K562 (cell line): ENCODE measurements around the gene TMEM222. TPM values are rescaled to one million over a fixed set of nuclear protein-coding genes. Genes with fewer than 3 reads are reported as not detected.

ENCODE experiments used
- ATAC-seq: fragments of 200-7000 bp; cut with Tn5 transposase; 3 replicates; pipeline ENCODE4 v1.9.1; 2020; ENCODE audit warnings: moderate library complexity
- BruUV-seq: library from RNA; stranded (reverse); fragments of 400-500 nt; replicated peaks from 2 replicates; lab custom pipeline; 2021; lab: Mats Ljungman, UMichigan
- CTCF ChIA-PET: fragments of 300-600 bp; formaldehyde crosslinking; extraction: SDS; loops from one replicate; lab custom pipeline; 2021; ENCODE audit warnings: low intra/inter-chr PET ratio; lab: Yijun Ruan, JAX
- POLR2A ChIA-PET: fragments of 300-600, 350-650 bp; sonication (Branson Sonifier 250); formaldehyde crosslinking; extraction: SDS; loops from one replicate; lab custom pipeline; 2021; ENCODE audit warnings: antibody characterized with exemption, inconsistent platforms; lab: Yijun Ruan, JAX
- DNase-seq, 4 experiments: peaks; one replicate each; pipeline versions ENCODE4 v3.0.0 to v3.0.0-alpha.2; 2011 to 2018; ENCODE audit warnings: low spot score in 3 of 4, mixed read lengths in 3 of 4; ENCODE audit errors: extremely low read depth in 1 of 4
- FAIRE-seq: peaks from 2 replicates; lab custom pipeline; 2011; peaks lifted over from hg19 to GRCh38; lab: Jason Lieb, UNC
- H2AFZ ChIP-seq: 2 replicates; pipeline ENCODE4 v1.6.0; 2011; ENCODE audit warnings: low read depth, low read length, control low read depth, inconsistent platforms
- H3K27ac ChIP-seq: fragments of 200-600 bp; 3 replicates; pipeline ENCODE4 v1.8.0; 2011; ENCODE audit warnings: low read depth, mild to moderate bottlenecking, control low read depth, inconsistent platforms, low read length, moderate library complexity, mixed read lengths; ENCODE audit errors: extremely low read depth
- H3K27me3 ChIP-seq, 2 experiments: fragments of 300-600 bp in 1 of 2; 2 replicates in 1 of 2; 3 replicates in 1 of 2; pipeline versions ENCODE4 v1.6.0 to v1.8.0; 2011; ENCODE audit warnings: inconsistent platforms in 2 of 2, low read length in 2 of 2, mild to moderate bottlenecking in 1 of 2, mixed read lengths in 1 of 2, moderate library complexity in 1 of 2; ENCODE audit not compliant: control insufficient read depth in 2 of 2, insufficient read depth in 2 of 2
- H3K36me3 ChIP-seq: fragments of 300-600 bp; 3 replicates; pipeline ENCODE4 v1.8.0; 2011; ENCODE audit warnings: mild to moderate bottlenecking, low read length, inconsistent platforms; ENCODE audit not compliant: control insufficient read depth, insufficient read depth
- H3K4me1 ChIP-seq, 2 experiments: fragments of 200-600 bp in 1 of 2; replicated peaks in 1 of 2; 2 replicates in 1 of 2; 3 replicates in 1 of 2; pipeline versions ENCODE4 v1.5.1 to v1.8.0; 2011; ENCODE audit warnings: inconsistent platforms in 2 of 2, low read length in 2 of 2, mild to moderate bottlenecking in 1 of 2, mixed read lengths in 1 of 2, moderate library complexity in 1 of 2; ENCODE audit not compliant: control insufficient read depth in 2 of 2, insufficient read depth in 2 of 2
- H3K4me2 ChIP-seq: 2 replicates; pipeline ENCODE4 v1.6.1; 2011; ENCODE audit warnings: low read length, control low read depth, inconsistent platforms, mixed read lengths; ENCODE audit not compliant: insufficient read depth
- H3K4me3 ChIP-seq: fragments of 200-600 bp; sonication (generic), shearing (Covaris generic); 2 replicates; pipeline ENCODE4 v1.5.1; 2016; ENCODE audit warnings: control low read depth, inconsistent platforms
- H3K79me2 ChIP-seq: fragments of 200-600 bp; 3 replicates; pipeline ENCODE4 v1.8.0; 2011; ENCODE audit warnings: low read length, inconsistent platforms; ENCODE audit not compliant: control insufficient read depth, insufficient read depth
- H3K9ac ChIP-seq, 2 experiments: 2 replicates each; pipeline versions ENCODE4 v1.6.0 to v1.6.1; 2011; ENCODE audit warnings: low read depth in 2 of 2, low read length in 2 of 2, control low read depth in 1 of 2, inconsistent platforms in 1 of 2, mild to moderate bottlenecking in 1 of 2, mixed read lengths in 1 of 2; ENCODE audit not compliant: insufficient read depth in 1 of 2
- H3K9me1 ChIP-seq: one replicate; pipeline ENCODE4 v1.6.0; 2011; ENCODE audit warnings: inconsistent platforms, mild to moderate bottlenecking, low read length, moderate library complexity; ENCODE audit not compliant: control insufficient read depth, insufficient read depth
- H3K9me3 ChIP-seq: replicated peaks from 2 replicates; pipeline ENCODE4 v1.5.1; 2011; ENCODE audit warnings: low read depth, low read length, inconsistent platforms; ENCODE audit not compliant: control insufficient read depth, insufficient read depth
- H4K20me1 ChIP-seq: replicated peaks from 2 replicates; pipeline ENCODE4 v1.6.1; 2011; ENCODE audit warnings: low read length, inconsistent platforms, mixed read lengths; ENCODE audit not compliant: control insufficient read depth, insufficient read depth
- CBFB ChIP-seq: sonication (generic); formaldehyde crosslinking; IDR thresholded peaks from 2 replicates; pipeline ENCODE4 v1.4.0; 2020; ENCODE audit warnings: mild to moderate bottlenecking, missing genetic modification reagents
- GTF2F1 ChIP-seq: IDR thresholded peaks from 2 replicates; pipeline ENCODE4 v1.6.1; 2011; ENCODE audit warnings: low read depth, low read length, improper control_type of control experiment
- ILF3 ChIP-seq: fragments of 450-650 bp; IDR thresholded peaks from 2 replicates; pipeline ENCODE4 v1.6.1; 2018; ENCODE audit warnings: antibody characterized with exemption, mild to moderate bottlenecking, moderate library complexity, borderline replicate concordance
- JUN ChIP-seq, 2 experiments: sonication (generic) in 1 of 2; formaldehyde crosslinking in 1 of 2; IDR thresholded peaks; 2 replicates each; pipeline versions ENCODE4 v1.6.1 to v1.8.0; 2012 to 2022; ENCODE audit warnings: borderline replicate concordance in 2 of 2, mild to moderate bottlenecking in 2 of 2, improper control_type of control experiment in 1 of 2, low read depth in 1 of 2, low read length in 1 of 2, missing genetic modification reagents in 1 of 2
- KDM4B ChIP-seq, 2 experiments: fragments of 450-650 bp in 1 of 2; sonication (generic) in 1 of 2; IDR thresholded peaks; 2 replicates each; pipeline ENCODE4 v1.6.1; 2016 to 2017; ENCODE audit warnings: borderline replicate concordance in 2 of 2, antibody characterized with exemption in 1 of 2, low read depth in 1 of 2, mild to moderate bottlenecking in 1 of 2
- NCOA1 ChIP-seq: fragments of 450-650 bp; IDR thresholded peaks from 2 replicates; pipeline ENCODE4 v1.6.1; 2016; ENCODE audit warnings: low read depth
- NFE2L1 ChIP-seq: fragments of 450-650 bp; IDR thresholded peaks from 2 replicates; pipeline ENCODE4 v1.6.1; 2016; ENCODE audit warnings: missing genetic modification characterization, low read depth, mild to moderate bottlenecking, missing compliant biosample characterization, moderate library complexity, borderline replicate concordance
- TEAD1 ChIP-seq, 2 experiments: fragments of 450-650 bp in 1 of 2; sonication (generic) in 1 of 2; formaldehyde crosslinking; IDR thresholded peaks; 2 replicates each; pipeline versions ENCODE4 v1.4.0 to v1.8.0; 2020 to 2022; ENCODE audit warnings: mild to moderate bottlenecking in 2 of 2, missing genetic modification reagents in 1 of 2
- TGIF2 ChIP-seq: sonication (generic); formaldehyde crosslinking; IDR thresholded peaks from 2 replicates; pipeline ENCODE4 v1.8.1; 2022; ENCODE audit warnings: mild to moderate bottlenecking, missing genetic modification reagents, moderate library complexity
- ZNF76 ChIP-seq: fragments of 250-450 bp; sonication (Bioruptor Pico); IDR thresholded peaks from 2 replicates; pipeline ENCODE4 v1.4.0; 2020; ENCODE audit warnings: mild to moderate bottlenecking, moderate library complexity, borderline replicate concordance
- WGBS: fragments of 100-300 bp; shearing (Covaris generic); methylation state at CpG from one replicate; pipeline ENCODE4 v1.1.6; 2016; ENCODE audit warnings: low coverage, mixed read lengths; ENCODE audit not compliant: insufficient coverage; ENCODE audit errors: missing lambda C conversion rate; 5-methylcytosine and 5-hydroxymethylcytosine counted together
- in situ Hi-C: fragments of 300-500 bp; cut with MboI; formaldehyde crosslinking; loops from 4 replicates; pipeline ENCODE4 v1.15.0; 2018; ENCODE audit warnings: inconsistent platforms, mixed read lengths
- intact Hi-C: fragments of 100-400 bp; cut with micrococcal nuclease; formaldehyde crosslinking; loops from 2 replicates; pipeline ENCODE4 v1.14.2; 2022
- polyA plus RNA-seq, 8 experiments: library from polyadenylated mRNA; depleted of rRNA in 4 of 8; stranded (reverse) in 5 of 8; unstranded in 3 of 8; fragments of >200 nt; fragmentation: Nextera tagmentation in 2 of 8; fragmentation: Illumina TruSeq in 1 of 8; extraction: Ambion mirVana in 2 of 8; extraction: Trizol in 1 of 8; gene quantifications; 2 replicates each; pipeline versions ENCODE4 v1.2.1 to v1.2.3, GENCODE V29; 2011 to 2014; ENCODE audit warnings: inconsistent platforms in 1 of 8, missing spikeins in 1 of 8
- total RNA-seq, 7 experiments: library from RNA; depleted of rRNA in 6 of 7; stranded (reverse); fragments of >200 nt in 6 of 7; fragmentation: Illumina TruSeq in 2 of 7; extraction: Trizol in 2 of 7; gene quantifications; 2 replicates each; pipeline versions ENCODE4 v1.2.1 to v1.2.3, GENCODE V29; 2011 to 2021; ENCODE audit warnings: low replicate concordance in 1 of 7
- TF ChIP-seq, protein P1 (sequence below): sonication (generic); formaldehyde crosslinking; IDR thresholded peaks from 2 replicates; pipeline ENCODE4 v1.8.0; 2022; ENCODE audit warnings: mild to moderate bottlenecking, missing genetic modification reagents, borderline replicate concordance
- TF ChIP-seq, protein P2 (sequence below): fragments of 250-450 bp; sonication (Bioruptor Pico); IDR thresholded peaks from 2 replicates; pipeline ENCODE4 v1.4.0; 2020
- TF ChIP-seq, protein P3 (sequence below): sonication (generic); formaldehyde crosslinking; IDR thresholded peaks from 2 replicates; pipeline ENCODE4 v1.4.0; 2020; ENCODE audit warnings: mild to moderate bottlenecking, missing genetic modification reagents

Gene TMEM222
- total and polyA plus RNA-seq, 9 of the 15 experiments (the other 6 are each of a cell fraction or from before 2014, with no cell fraction given), result 6.9 to 48.0 (median 32.8) TPM

DNA sequence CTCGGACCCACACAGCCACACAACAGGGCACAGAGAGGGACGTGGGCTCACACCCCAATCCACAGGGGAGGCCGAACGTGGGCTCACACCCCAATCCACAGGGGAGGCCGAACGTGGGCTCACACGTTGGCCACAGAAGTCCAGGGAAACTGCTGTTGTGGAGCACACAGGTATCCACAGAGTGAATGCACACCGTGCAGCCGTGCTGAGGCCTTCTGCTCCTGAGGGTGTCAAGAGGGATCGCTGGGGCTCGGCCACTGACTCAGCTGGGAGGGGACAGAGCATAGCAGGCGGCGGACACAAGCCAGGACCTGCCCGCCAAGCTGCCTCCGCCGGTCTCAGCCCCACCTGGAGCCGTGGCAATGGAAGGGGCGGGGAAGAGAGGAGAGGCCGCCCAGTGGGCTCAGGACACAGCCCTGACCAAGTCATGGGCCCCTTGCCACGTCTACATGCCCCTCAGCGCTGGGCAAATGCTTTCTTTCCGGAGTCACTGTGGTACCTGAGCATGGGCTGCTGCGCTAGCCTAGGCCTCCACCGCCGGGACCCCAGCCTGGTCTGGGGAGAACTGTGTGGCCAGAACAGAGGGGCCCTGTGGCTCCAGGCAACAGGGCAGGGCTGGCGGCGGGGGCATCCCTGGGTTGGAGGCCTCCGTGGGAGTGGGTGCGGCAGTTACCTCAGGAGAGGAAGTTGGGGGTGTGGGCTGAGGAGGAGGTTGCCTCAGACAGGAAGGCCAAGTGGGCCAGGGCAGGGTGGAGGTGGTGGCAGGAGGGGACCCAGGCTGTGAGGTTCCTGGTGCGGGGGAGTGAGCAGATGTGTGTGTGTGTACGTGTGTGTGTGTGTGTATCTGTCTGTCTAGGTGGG lies 21.0 kb downstream of the TMEM222 start:
- intact Hi-C loops, result no loop called here
- H2AFZ ChIP-seq, result peak overlapping the region; percentile 71
- TF ChIP-seq, protein P1, sequence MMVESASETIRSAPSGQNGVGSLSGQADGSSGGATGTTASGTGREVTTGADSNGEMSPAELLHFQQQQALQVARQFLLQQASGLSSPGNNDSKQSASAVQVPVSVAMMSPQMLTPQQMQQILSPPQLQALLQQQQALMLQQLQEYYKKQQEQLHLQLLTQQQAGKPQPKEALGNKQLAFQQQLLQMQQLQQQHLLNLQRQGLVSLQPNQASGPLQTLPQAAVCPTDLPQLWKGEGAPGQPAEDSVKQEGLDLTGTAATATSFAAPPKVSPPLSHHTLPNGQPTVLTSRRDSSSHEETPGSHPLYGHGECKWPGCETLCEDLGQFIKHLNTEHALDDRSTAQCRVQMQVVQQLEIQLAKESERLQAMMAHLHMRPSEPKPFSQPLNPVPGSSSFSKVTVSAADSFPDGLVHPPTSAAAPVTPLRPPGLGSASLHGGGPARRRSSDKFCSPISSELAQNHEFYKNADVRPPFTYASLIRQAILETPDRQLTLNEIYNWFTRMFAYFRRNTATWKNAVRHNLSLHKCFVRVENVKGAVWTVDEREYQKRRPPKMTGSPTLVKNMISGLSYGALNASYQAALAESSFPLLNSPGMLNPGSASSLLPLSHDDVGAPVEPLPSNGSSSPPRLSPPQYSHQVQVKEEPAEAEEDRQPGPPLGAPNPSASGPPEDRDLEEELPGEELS (CRISPR knock-in tag), result no peak
- TF ChIP-seq GTF2F1 (no peak), TEAD1 (CRISPR knock-in tag; IDR thresholded peaks at IDR 0.05) (peak in 1 of 2 experiments; percentile 71; a peak in 1 of 4 replicates), TGIF2 (CRISPR knock-in tag) (no peak), NFE2L1 (tag) (no peak), CBFB (CRISPR knock-in tag) (peak; percentile 80; the same call in 1 of the 2 replicates), ZNF76 (CRISPR knock-in tag) (no peak), NCOA1 (peak; percentile 62), JUN (IDR thresholded peaks at IDR 0.05; ENCODE audit: borderline replicate concordance, low read depth, low read length) (no peak), JUN (CRISPR knock-in tag; IDR thresholded peaks at IDR 0.05; ENCODE audit: borderline replicate concordance) (no peak), KDM4B (IDR thresholded peaks at IDR 0.05; ENCODE audit: borderline replicate concordance in 2 of 2, low read depth in 1 of 2) (no peak), ILF3 (no peak)
- TF ChIP-seq, protein P2, sequence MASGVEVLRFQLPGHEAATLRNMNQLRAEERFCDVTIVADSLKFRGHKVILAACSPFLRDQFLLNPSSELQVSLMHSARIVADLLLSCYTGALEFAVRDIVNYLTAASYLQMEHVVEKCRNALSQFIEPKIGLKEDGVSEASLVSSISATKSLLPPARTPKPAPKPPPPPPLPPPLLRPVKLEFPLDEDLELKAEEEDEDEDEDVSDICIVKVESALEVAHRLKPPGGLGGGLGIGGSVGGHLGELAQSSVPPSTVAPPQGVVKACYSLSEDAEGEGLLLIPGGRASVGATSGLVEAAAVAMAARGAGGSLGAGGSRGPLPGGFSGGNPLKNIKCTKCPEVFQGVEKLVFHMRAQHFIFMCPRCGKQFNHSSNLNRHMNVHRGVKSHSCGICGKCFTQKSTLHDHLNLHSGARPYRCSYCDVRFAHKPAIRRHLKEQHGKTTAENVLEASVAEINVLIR (CRISPR knock-in tag), result no peak
- TF ChIP-seq, protein P3, sequence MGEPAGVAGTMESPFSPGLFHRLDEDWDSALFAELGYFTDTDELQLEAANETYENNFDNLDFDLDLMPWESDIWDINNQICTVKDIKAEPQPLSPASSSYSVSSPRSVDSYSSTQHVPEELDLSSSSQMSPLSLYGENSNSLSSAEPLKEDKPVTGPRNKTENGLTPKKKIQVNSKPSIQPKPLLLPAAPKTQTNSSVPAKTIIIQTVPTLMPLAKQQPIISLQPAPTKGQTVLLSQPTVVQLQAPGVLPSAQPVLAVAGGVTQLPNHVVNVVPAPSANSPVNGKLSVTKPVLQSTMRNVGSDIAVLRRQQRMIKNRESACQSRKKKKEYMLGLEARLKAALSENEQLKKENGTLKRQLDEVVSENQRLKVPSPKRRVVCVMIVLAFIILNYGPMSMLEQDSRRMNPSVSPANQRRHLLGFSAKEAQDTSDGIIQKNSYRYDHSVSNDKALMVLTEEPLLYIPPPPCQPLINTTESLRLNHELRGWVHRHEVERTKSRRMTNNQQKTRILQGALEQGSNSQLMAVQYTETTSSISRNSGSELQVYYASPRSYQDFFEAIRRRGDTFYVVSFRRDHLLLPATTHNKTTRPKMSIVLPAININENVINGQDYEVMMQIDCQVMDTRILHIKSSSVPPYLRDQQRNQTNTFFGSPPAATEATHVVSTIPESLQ (CRISPR knock-in tag), result peak; percentile 86; the same call in 1 of the 2 replicates

More for the DNA sequence above, 21.0 kb downstream of the TMEM222 start:
- FAIRE-seq, result peak; percentile 29
- 35% methylated on average over 29 of the region's 31 CpGs for WGBS
- POLR2A ChIA-PET, result interaction anchor here (0.7 to 2.0 kb wide), 5 partner anchors 8 to 24 kb away, joined by 3 to 14 read pairs (median 5); partner anchors contain the start of genes MAP3K6 and TMEM222
- BruUV-seq, result no TSS peak
- peak overlapping the region; percentile 38; the same call in 2 of the 3 replicates for H3K27ac ChIP-seq
- peak; percentile 56 to 68 (median 62) for DNase-seq
- no peaks in the 10 kb centered on the region for H4K20me1 ChIP-seq
- ATAC-seq, result peak; percentile 73
- H3K4me2 ChIP-seq, result peak overlapping the region; percentile 72
- H3K27me3 ChIP-seq, result no peaks in the 10 kb centered on the region
- H3K9me3 ChIP-seq, result no peaks in the 10 kb centered on the region
- peaks cover 24 to 39% of the 10 kb centered on the region in 2 experiments for H3K4me1 ChIP-seq
- no peaks in the 10 kb centered on the region for H3K36me3 ChIP-seq
- CTCF ChIA-PET, result interaction anchor here (0.7 kb wide), 1 partner anchor 148 kb away, joined by 3 read pairs; no protein-coding TSS in a partner anchor
- in situ Hi-C loops, result no loop called here
- no peaks in the 10 kb centered on the region; the same call in 2 of the 3 replicates for H3K79me2 ChIP-seq
- no peaks in the 10 kb centered on the region for H3K9me1 ChIP-seq
- peak overlapping the region; percentile 17; the same call in 1 of the 2 replicates for H3K4me3 ChIP-seq
- H3K9ac ChIP-seq, result peak overlapping the region; percentile 33 to 81; a peak in 3 of 4 replicates
